Calu3 (cell line): Measurements from ENCODE around the gene QSOX1. TPM values are rescaled to one million over a fixed set of nuclear protein-coding genes. Genes with fewer than 3 reads are reported as not detected.

ENCODE experiments used
- BruUV-seq: library from RNA; stranded (reverse); fragments of 400-500 nt; replicated peaks from 2 replicates; lab custom pipeline; 2021; lab: Mats Ljungman, UMichigan
- CTCF ChIA-PET: fragments of 300-600 bp; sonication (Branson Sonifier 250); formaldehyde crosslinking; loops from one replicate; lab custom pipeline; 2022; ENCODE audit warnings: antibody characterized with exemption; lab: Charles Lee
- DNase-seq: peaks from one replicate; pipeline ENCODE4 v3.0.0; 2022
- H3K27ac Mint-ChIP-seq: one replicate; pipeline ENCODE4 v1.8.0; 2022; ENCODE audit warnings: mixed read lengths; ENCODE audit not compliant: unreplicated experiment
- H3K27me3 Mint-ChIP-seq: one replicate; pipeline ENCODE4 v1.8.0; 2022; ENCODE audit warnings: mixed read lengths; ENCODE audit not compliant: unreplicated experiment
- H3K36me3 Mint-ChIP-seq: one replicate; pipeline ENCODE4 v1.8.0; 2022; ENCODE audit warnings: mild to moderate bottlenecking, moderate library complexity, mixed read lengths; ENCODE audit not compliant: insufficient read depth, unreplicated experiment
- H3K4me1 Mint-ChIP-seq: one replicate; pipeline ENCODE4 v1.8.0; 2022; ENCODE audit warnings: mild to moderate bottlenecking, low read depth, mixed read lengths; ENCODE audit not compliant: unreplicated experiment
- H3K4me3 Mint-ChIP-seq: one replicate; pipeline ENCODE4 v1.8.0; 2022; ENCODE audit warnings: mild to moderate bottlenecking, low read depth, moderate library complexity, mixed read lengths; ENCODE audit not compliant: unreplicated experiment
- H3K9me3 Mint-ChIP-seq: one replicate; pipeline ENCODE4 v1.8.0; 2022; ENCODE audit warnings: low read depth, mixed read lengths; ENCODE audit not compliant: unreplicated experiment
- intact Hi-C: fragments of 100-400 bp; cut with micrococcal nuclease; formaldehyde crosslinking; loops from one replicate; pipeline ENCODE4 v1.10.0; 2022; ENCODE audit not compliant: unreplicated experiment
- total RNA-seq: library from RNA; stranded (reverse); gene quantifications from 2 replicates; pipeline ENCODE4 v1.2.3, GENCODE V29; 2022
- TF ChIP-seq, protein P1 (sequence below): fragments of 200-600 bp; IDR thresholded peaks from one replicate; pipeline ENCODE4 v1.8.0; 2022; ENCODE audit warnings: antibody characterized with exemption; ENCODE audit not compliant: unreplicated experiment

QSOX1 gene
- total RNA-seq, 1 experiment from 2014 or later = 462 TPM

DNA sequence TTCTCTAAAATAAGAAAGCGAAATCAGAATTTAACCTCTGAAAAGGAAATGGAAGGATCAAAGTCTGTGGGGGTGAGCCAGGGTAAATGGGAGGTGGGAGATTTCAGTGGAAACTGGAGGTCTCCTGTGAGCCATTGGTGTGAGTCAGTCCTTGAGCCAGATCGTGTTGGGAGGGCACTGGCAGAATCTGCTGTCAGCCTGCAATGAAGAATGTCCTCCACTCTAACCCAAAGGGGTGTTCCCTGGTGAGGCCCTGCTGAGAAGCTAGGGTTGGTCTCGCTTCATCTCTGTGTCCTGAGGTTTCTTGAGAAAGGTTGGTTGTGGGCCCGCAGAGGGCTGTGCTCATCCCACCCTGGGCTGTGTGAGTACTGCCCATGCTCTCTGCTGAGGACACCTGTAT lies 2.4 kb downstream of the QSOX1 start:
- no peak for DNase-seq
- CTCF ChIA-PET = interaction anchor here (0.9 to 6.5 kb wide), 4 partner anchors 12 to 342 kb away, joined by 4 to 89 read pairs (median 7); partner anchors contain the start of gene LHX4
- Mint-ChIP-seq H3K36me3 (peaks cover 52% of the 10 kb centered on the region), H3K27ac (peak overlapping the region; percentile 78), H3K27me3 (no peaks in the 10 kb centered on the region), H3K4me1 (peaks cover 62% of the 10 kb centered on the region), H3K4me3 (peak overlapping the region; percentile 99), H3K9me3 (no peaks in the 10 kb centered on the region)
- TF ChIP-seq, protein P1, sequence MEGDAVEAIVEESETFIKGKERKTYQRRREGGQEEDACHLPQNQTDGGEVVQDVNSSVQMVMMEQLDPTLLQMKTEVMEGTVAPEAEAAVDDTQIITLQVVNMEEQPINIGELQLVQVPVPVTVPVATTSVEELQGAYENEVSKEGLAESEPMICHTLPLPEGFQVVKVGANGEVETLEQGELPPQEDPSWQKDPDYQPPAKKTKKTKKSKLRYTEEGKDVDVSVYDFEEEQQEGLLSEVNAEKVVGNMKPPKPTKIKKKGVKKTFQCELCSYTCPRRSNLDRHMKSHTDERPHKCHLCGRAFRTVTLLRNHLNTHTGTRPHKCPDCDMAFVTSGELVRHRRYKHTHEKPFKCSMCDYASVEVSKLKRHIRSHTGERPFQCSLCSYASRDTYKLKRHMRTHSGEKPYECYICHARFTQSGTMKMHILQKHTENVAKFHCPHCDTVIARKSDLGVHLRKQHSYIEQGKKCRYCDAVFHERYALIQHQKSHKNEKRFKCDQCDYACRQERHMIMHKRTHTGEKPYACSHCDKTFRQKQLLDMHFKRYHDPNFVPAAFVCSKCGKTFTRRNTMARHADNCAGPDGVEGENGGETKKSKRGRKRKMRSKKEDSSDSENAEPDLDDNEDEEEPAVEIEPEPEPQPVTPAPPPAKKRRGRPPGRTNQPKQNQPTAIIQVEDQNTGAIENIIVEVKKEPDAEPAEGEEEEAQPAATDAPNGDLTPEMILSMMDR = no peak
- intact Hi-C loops = loop anchor here (2.0 kb wide), 2 partner anchors 14 to 280 kb away; partner anchors contain the start of gene TOR1AIP2
- TSS peak; percentile 21 for BruUV-seq

DNA sequence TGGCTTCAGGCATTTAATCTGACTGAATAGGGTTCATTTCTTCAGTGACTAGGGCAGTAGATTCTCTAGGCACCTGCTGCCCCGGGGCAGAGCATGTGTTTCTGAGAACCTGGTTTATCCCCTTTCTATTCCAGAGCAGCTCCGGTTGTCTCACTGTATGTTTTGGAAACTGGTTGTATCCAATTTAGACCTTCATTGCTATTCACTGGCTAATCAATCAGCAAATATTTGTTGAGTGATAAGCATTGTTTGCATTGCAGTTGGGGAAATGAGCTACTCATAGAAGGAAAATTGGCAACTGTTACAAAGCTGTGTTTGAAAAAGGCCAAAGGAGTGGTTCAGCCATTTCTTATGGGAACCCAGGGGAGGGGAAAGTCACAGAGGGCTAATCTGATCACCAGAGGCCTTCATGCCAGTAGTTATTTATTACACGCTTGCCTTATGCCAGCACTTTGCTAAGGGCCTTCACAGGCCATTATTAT lies 2.9 kb downstream of the QSOX1 start:
- H3K4me1 Mint-ChIP-seq = peaks cover 57% of the 10 kb centered on the region
- peaks cover 52% of the 10 kb centered on the region for H3K36me3 Mint-ChIP-seq
- peak; percentile 82 for DNase-seq
- H3K9me3 Mint-ChIP-seq = no peaks in the 10 kb centered on the region
- no peaks in the 10 kb centered on the region for H3K27me3 Mint-ChIP-seq
- intact Hi-C loops = loop anchor here (2.0 kb wide), 2 partner anchors 13 to 281 kb away; partner anchors contain the start of gene TOR1AIP2
- CTCF ChIA-PET = interaction anchor here (0.9 to 6.5 kb wide), 4 partner anchors 11 to 343 kb away, joined by 4 to 89 read pairs (median 7); partner anchors contain the start of gene LHX4
- no TSS peak for BruUV-seq
- peak overlapping the region; percentile 99 for H3K4me3 Mint-ChIP-seq
- TF ChIP-seq, protein P1 = no peak
- peak overlapping the region; percentile 78 for H3K27ac Mint-ChIP-seq

DNA sequence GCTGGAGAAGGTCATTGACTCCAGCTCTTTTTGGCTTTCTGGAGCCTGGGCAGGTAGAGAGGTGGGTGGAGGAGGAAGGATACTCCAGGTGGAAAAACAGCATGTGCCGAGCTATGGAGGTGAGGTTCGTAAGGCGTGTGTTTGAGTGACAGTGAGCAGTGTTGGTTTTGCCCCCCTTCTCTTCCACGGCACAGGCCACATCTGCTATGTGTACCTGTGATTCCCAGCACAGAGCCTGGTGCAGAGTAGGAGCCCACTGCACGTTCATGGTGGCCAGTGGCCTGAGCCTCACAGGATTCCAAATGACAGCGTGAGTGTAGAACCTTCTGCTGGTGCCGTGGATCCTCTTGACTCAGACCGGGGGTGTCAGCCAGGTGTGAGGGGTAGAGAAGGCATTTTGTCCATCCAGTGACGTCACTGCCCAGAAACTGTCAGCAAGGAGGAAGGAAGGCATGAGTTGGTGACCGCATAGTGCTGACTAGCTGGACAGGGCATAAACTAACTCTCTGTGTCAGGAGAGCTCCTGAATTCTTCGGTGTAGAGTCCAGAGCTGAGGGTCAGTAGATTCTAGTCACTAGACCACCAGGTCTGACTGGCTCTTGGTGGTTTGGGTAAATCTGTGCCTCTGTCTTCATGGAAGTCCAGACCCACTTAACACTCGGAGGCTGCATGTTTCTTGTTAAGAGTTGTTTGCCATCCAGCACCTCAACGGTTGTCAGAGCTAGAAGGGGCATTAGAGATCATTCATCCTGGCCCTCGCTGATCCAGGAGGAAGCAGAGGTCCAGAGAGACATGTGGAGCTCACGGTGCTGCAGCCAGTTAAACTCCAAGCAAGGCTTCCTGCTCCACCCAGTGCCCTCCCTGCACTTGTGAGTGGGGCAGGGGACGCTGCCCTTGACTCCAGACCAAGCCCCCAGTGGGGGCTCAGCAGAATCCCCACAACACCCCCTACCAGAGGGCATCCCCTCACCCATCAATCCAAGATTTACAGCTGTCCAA lies 3.8 kb downstream of the QSOX1 start:
- DNase-seq = no peak
- peaks cover 52% of the 10 kb centered on the region for H3K36me3 Mint-ChIP-seq
- TF ChIP-seq, protein P1 = no peak
- no TSS peak for BruUV-seq
- peak overlapping the region; percentile 99 for H3K4me3 Mint-ChIP-seq
- peaks cover 60% of the 10 kb centered on the region for H3K4me1 Mint-ChIP-seq
- CTCF ChIA-PET = interaction anchor here (0.8 to 6.5 kb wide), 5 partner anchors 10 to 344 kb away, joined by 3 to 89 read pairs (median 4); partner anchors contain the start of gene LHX4
- intact Hi-C loops = no loop called here
- no peaks in the 10 kb centered on the region for H3K27me3 Mint-ChIP-seq
- H3K9me3 Mint-ChIP-seq = no peaks in the 10 kb centered on the region
- H3K27ac Mint-ChIP-seq = peak overlapping the region; percentile 78

DNA sequence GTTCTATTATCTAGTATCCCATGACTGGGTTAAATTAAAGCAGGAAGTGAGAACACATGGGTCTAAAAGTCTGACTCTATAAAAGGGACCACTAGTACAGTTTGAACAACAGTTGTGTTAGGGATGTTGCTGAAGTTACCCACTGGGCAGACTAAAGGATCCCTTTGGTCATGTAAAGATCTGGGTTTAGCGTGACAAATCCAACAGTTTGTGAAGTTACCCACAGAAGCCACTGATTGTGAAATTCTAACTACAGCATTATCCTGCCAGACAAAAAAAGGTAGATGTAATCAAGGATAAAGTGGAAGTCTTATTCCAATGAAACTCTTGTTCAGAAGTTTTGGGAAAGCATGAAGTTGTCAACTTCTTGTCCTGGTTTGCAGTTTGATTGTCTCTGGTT lies 5.7 kb downstream of the QSOX1 start:
- TF ChIP-seq, protein P1 = no peak
- Mint-ChIP-seq H3K27me3 (no peaks in the 10 kb centered on the region), H3K27ac (peak overlapping the region; percentile 28), H3K4me1 (peaks cover 74% of the 10 kb centered on the region), H3K36me3 (peaks cover 38% of the 10 kb centered on the region), H3K9me3 (no peaks in the 10 kb centered on the region), H3K4me3 (no peak overlapping the region)
- no TSS peak for BruUV-seq
- intact Hi-C loops = loop anchor here (10.0 kb wide), 1 partner anchor 206 kb away; the partner anchor contains the start of gene CEP350
- CTCF ChIA-PET = no interaction called here
- no peak for DNase-seq
